GM10248 (cell line): ENCODE data around the gene ELL3.
"Not testable (repeated sequence)": the region's sequence is repeated elsewhere in the genome, so short reads cannot be mapped to it uniquely, and the experiment has no call there.

Experiments
- CTCF ChIA-PET: fragments of 300-600 bp; sonication (Branson Sonifier 250); formaldehyde crosslinking; extraction: SDS; loops from one replicate; lab custom pipeline; 2021; ENCODE audit warnings: antibody characterized with exemption; lab: Yijun Ruan, JAX
- POLR2A ChIA-PET: fragments of 350-650 bp; sonication (Branson Sonifier 250); formaldehyde crosslinking; extraction: SDS; loops from one replicate; lab custom pipeline; 2020; ENCODE audit warnings: antibody characterized with exemption; lab: Yijun Ruan, JAX
- DNase-seq: peaks from one replicate; pipeline ENCODE4 v3.0.0; 2012; ENCODE audit errors: extremely low spot score
- TF ChIP-seq, protein P1 (sequence below): IDR thresholded peaks from 2 replicates; pipeline ENCODE4 v1.5.1; 2012; ENCODE audit warnings: mild to moderate bottlenecking, low read depth; ENCODE audit errors: extremely low read depth, missing control alignments, control extremely low read depth

The ELL3 gene

DNA sequence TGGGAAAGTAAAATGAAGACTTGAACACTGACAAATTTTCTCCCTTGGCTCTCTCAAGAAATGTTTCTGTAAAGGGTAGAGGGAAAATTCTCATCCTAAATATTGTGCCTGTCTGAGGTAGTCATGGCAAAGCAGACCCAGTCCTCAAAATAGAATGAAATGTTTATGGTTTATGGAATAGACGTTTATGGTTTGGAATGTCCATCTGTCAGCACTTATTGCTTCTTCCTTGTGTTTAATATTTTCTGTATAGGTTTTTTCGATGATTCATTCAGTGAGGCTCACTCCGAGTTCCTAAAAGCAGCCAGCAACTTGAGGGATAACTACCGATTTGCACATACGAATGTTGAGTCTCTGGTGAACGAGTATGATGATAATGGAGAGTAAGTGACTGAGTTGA, 13.9 kb downstream of the ELL3 start:
- POLR2A ChIA-PET = no interaction called here
- DNase-seq = no peak
- CTCF ChIA-PET = interaction anchor here (1.9 kb wide), 1 partner anchor 14 kb away, joined by 5 read pairs; the partner anchor contains the start of gene ELL3
- TF ChIP-seq, protein P1, sequence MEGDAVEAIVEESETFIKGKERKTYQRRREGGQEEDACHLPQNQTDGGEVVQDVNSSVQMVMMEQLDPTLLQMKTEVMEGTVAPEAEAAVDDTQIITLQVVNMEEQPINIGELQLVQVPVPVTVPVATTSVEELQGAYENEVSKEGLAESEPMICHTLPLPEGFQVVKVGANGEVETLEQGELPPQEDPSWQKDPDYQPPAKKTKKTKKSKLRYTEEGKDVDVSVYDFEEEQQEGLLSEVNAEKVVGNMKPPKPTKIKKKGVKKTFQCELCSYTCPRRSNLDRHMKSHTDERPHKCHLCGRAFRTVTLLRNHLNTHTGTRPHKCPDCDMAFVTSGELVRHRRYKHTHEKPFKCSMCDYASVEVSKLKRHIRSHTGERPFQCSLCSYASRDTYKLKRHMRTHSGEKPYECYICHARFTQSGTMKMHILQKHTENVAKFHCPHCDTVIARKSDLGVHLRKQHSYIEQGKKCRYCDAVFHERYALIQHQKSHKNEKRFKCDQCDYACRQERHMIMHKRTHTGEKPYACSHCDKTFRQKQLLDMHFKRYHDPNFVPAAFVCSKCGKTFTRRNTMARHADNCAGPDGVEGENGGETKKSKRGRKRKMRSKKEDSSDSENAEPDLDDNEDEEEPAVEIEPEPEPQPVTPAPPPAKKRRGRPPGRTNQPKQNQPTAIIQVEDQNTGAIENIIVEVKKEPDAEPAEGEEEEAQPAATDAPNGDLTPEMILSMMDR = no peak

DNA sequence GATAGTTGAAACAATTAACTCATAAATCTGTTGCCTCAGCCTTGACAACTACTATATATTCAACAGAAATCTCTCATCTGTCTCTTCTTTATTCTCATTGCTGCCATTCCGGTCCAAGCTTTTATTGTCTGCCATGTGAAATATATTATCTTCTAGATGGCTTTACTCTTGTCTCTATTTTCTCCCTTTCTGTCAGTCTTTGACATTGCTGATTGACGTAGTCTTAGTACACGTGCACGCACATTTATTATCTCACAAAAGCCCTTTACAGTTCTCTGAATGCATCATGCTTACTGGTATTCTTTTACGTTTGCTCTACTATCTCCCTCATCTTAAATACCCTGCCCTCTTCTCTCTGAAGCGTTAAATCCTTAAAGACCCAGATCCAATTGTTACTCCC, 24.9 kb downstream of the ELL3 start:
- CTCF ChIA-PET = interaction anchor here (2.7 kb wide), 1 partner anchor 25 kb away, joined by 9 read pairs; the partner anchor contains the start of gene ELL3

DNA sequence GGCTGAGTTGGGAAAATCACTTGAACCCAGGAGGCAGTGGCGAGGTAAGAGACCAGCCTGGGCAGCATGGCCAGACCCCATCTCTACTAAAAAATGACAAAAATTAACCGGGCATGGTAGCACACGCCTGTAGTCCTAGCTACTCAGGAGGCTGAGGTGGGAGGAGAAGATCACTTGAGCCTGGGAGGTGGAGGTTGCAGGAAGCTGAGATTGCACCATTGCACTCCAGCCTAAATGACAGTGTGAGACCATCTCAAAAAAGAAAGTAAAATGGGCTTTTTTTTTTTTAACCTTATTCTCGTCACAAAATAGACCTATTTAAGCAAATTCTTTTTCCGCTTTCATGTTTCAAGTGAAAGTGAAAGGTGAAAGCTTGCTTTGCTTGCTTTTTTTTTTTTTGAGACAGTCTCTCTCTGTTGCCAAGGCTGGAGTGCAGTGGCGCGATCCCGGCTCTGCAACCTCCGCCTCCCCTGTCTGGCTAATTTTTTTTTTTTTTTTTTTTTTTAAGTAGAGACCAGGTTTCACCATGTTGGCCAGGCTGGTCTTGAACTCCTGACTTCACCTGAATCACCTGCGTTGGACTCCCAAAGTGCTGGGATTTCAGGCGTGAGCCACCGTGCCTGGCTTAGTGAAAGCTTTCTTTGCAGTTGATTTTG, 26.9 kb downstream of the ELL3 start:
- TF ChIP-seq, protein P1 = no peak
- ChIA-PET CTCF (interaction anchor here (1.2 to 1.3 kb wide), 2 partner anchors 12 to 15 kb away, joined by 3 to 4 read pairs; no protein-coding TSS in a partner anchor), POLR2A (interaction anchor here (0.6 to 0.9 kb wide), 5 partner anchors 9 to 208 kb away, joined by 3 to 5 read pairs (median 4); no protein-coding TSS in a partner anchor)
- peak; percentile 68 for DNase-seq

More for the DNA sequence above, 24.9 kb downstream of the ELL3 start:
- TF ChIP-seq, protein P1 = no peak
- POLR2A ChIA-PET = no interaction called here
- no peak for DNase-seq

DNA sequence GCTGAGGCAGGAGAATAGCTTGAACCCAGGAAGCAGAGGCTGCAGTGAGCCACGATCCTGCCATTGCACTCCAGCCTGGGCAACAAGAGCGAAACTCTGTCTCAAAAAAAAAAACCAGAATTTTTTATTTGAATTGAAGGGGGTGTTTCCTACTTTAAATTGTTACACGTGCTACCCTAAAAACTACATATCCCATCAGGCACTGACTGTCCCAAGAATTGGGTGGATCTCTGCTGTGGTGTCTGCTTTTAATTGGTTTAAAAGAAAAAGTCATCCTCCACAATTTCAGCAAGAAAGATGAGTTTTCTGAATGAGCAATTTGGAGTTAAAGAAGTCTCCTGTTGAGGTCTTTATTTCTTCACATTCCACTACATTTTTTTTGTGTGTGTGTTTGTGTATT, 28.4 kb downstream of the ELL3 start:
- DNase-seq = no peak
- TF ChIP-seq, protein P1 = no peak
- CTCF ChIA-PET = interaction anchor here (1.3 to 1.5 kb wide), 2 partner anchors 17 to 20 kb away, joined by 3 to 4 read pairs; no protein-coding TSS in a partner anchor
- POLR2A ChIA-PET = no interaction called here

DNA sequence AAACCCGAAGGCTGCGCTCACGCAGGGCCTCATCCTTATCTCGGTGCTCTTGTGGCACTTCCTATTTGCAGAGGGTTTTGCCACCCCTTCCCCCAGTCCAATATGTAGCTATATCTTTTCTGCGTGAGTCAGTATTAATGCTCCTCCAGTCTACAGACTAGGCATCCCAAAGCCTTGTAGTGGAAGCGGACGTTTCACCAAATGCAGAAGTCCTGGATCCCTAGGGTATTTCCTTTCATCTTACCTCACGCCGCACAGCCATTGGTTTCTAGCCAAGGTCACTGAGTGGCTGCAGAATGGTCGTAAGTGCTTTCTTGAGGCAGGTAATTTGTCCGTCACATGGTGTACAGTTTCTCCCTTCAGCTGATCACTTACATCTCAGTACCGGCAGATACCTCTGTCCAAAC, 29.9 kb downstream of the ELL3 start:
- DNase-seq, POLR2A ChIA-PET: not testable (repeated sequence)
- CTCF ChIA-PET = interaction anchor here (1.5 kb wide), 2 partner anchors 9 to 22 kb away, joined by 3 read pairs; no protein-coding TSS in a partner anchor

DNA sequence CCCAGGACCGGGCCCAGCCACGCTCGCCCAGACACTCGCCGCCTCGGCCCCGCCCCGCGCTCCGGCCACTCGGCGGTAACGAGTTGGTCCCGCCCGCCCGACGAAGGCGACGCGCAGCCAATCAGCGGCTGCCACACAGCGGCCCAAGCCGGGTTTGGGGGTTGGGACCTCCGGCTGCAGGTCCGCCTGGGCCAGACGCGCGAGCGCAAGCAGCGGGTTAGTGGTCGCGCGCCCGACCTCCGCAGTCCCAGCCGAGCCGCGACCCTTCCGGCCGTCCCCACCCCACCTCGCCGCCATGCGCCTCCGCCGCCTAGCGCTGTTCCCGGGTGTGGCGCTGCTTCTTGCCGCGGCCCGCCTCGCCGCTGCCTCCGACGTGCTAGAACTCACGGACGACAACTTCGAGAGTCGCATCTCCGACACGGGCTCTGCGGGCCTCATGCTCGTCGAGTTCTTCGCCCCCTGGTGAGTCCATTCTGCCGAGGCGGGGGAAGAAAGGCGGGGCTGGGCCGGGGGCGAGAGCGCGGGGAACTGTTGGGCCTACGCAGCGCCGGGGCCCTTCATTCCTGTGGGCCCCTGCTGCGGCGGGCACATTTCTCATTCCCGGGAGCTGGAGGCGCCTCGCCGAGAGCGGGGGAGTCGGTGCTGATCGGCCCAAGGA, 30.4 kb downstream of the ELL3 start, which contains the start of gene PDIA3:
Gene PDIA3, plus strand, starts transcription at position 194 of the 658 bp plus-strand sequence. Its CDS starts 102 bp downstream, at position 296.
- CTCF ChIA-PET = interaction anchor here (1.4 to 1.5 kb wide), 2 partner anchors 10 to 42 kb away, joined by 3 read pairs; no protein-coding TSS in a partner anchor
- DNase-seq = peak; percentile 92
- POLR2A ChIA-PET = interaction anchor here (0.6 kb wide), 1 partner anchor 220 kb away, joined by 3 read pairs; no protein-coding TSS in a partner anchor

DNA sequence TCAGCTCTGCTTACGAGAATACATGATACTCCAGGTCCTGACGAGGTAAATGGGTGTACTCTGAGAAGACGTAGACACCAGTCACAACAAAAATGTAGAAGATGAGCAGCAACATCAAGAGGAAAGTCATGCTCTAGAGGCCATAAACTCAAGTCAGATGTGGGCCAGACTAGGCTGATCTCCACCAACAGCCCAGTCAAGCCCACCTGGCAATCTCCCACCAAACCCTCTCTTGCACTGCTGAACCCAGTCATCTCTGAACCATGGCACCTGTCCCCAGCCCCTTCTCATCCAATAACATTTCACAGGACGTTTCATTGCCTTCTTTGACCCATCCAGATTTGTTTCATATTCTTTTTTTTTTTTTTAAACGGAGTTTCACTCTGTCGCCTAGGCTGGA, 41.4 kb downstream of the ELL3 start:
- TF ChIP-seq, protein P1 = no peak
- ChIA-PET CTCF (no interaction called here), POLR2A (interaction anchor here (0.6 kb wide), 1 partner anchor 101 kb away, joined by 3 read pairs; no protein-coding TSS in a partner anchor)
- DNase-seq = no peak

DNA sequence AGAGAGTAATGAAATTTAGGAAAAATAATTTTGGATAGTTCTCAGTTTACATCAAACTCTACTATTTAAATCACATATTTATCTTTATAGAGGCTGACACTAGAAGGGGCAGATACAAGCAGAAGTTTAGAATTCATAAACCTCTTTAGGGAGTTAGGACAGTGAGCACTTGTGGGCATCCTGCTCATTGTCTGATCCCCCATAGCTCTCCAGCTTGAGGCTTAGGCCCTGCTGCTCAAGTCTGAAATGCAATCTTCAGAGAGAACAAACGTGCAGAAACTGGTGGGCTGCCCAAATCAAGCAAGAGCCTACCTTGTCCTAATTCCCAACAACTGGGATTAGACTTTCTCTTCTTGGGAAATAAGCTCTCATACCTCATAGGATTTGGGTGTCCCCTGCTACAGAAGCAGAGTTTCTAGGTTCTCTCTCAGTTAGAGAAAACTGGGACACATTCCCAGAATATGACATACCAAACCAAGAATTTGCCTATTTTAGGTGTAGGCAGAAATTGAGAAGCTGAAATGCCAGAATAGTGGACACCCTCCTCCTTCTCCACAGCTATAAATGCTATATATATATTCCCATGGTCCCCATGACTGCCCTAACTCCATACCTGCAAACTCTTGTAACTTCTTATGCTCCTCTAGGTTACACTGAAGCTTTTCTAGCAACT, 48.6 kb downstream of the ELL3 start:
- CTCF ChIA-PET, POLR2A ChIA-PET, DNase-seq: not testable (repeated sequence)

DNA sequence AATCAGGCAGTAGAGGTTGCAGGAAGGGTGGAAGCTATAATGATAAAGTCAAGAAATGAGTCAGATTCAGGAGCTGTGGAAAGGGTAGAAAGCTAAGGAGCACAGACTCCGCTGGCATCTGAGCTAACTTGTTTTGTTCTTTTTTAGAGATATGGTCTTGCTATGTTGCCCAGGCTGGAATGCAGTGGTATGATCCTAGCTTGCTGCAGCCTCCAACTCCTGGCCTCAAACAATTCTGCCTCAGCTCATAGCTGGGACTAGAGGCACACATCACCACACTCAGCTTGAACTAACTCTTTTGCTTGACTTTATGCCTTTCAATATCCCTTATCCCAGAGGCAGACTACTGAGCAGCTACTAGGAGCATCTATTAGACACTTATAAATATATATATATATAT, 50.5 kb downstream of the ELL3 start:
- DNase-seq, POLR2A ChIA-PET, CTCF ChIA-PET: not testable (repeated sequence)
